Lower lobe of right lung (tissue), 2 donors: ENCODE data around the gene NCK2. TPM values are rescaled to one million over a fixed set of nuclear protein-coding genes. Genes with fewer than 3 reads are reported as not detected.

Experiments
- ATAC-seq, 2 donors: fragments of 200-7000 bp; cut with Tn5 transposase; one replicate each; pipeline ENCODE4 v1.9.1; 2020 to 2022; ENCODE audit warnings: mild to moderate bottlenecking in 2 of 2, moderate library complexity in 2 of 2
- DNase-seq: peaks from one replicate; pipeline ENCODE4 v3.0.0-alpha.2; 2020
- H3K27ac ChIP-seq: fragments of 200-600 bp; one replicate; pipeline ENCODE4 v1.8.0; 2022
- H3K27me3 ChIP-seq: fragments of 200-600 bp; one replicate; pipeline ENCODE4 v1.8.0; 2022; ENCODE audit warnings: low read depth
- H3K36me3 ChIP-seq: fragments of 200-600 bp; one replicate; pipeline ENCODE4 v1.8.0; 2022; ENCODE audit warnings: mild to moderate bottlenecking
- H3K4me1 ChIP-seq: fragments of 200-600 bp; one replicate; pipeline ENCODE4 v1.8.0; 2022
- H3K4me3 ChIP-seq: fragments of 200-600 bp; one replicate; pipeline ENCODE4 v1.8.0; 2022; ENCODE audit warnings: mild to moderate bottlenecking
- H3K9me3 ChIP-seq: fragments of 200-600 bp; one replicate; pipeline ENCODE4 v1.8.0; 2022
- CTCF ChIP-seq: fragments of 200-600 bp; IDR thresholded peaks from one replicate; pipeline ENCODE4 v1.8.0; 2022; ENCODE audit warnings: antibody characterized with exemption, mild to moderate bottlenecking
- intact Hi-C: fragments of 100-400 bp; cut with DNase I; formaldehyde crosslinking; loops from one replicate; pipeline ENCODE4 v1.11.0; 2022
- total RNA-seq: library from RNA; stranded (reverse); fragmentation: NEBNext Ultra II Directional; extraction: Animal tissue kit (Norgen Biotek cat#: 25700); gene quantifications from one replicate; pipeline ENCODE4 v1.2.1, GENCODE V29; 2021
- donor health status: DM: no; HTN: yes; CAD: no; lungs with severe emphysema.

NCK2 gene
- total RNA-seq, 1 donor from 2014 or later, result 36.7 TPM

GRCh38 chr2:105877945-105878344, 133.2 kb downstream of the NCK2 start:
- Histone ChIP-seq H3K4me3 (no peak overlapping the region), H3K27ac (no peak overlapping the region), H3K36me3 (peaks cover 10% of the 10 kb centered on the region), H3K4me1 (peaks cover 7% of the 10 kb centered on the region), H3K27me3 (no peaks in the 10 kb centered on the region), H3K9me3 (peaks cover 3% of the 10 kb centered on the region)
- intact Hi-C loops, result no loop called here
- DNase-seq, result no peak
- ATAC-seq, result no peak
- no peak for TF ChIP-seq CTCF

- Histone ChIP-seq H3K36me3 (peaks cover 10% of the 10 kb centered on the region), H3K4me3 (no peak overlapping the region), H3K27ac (no peak overlapping the region), H3K4me1 (peaks cover 7% of the 10 kb centered on the region), H3K9me3 (peaks cover 3% of the 10 kb centered on the region), H3K27me3 (no peaks in the 10 kb centered on the region)
- TF ChIP-seq CTCF, result no peak
- intact Hi-C loops, result no loop called here
- no peak for ATAC-seq
- DNase-seq, result no peak
Measured at GRCh38 chr2:105879106-105879802, 134.5 kb downstream of the NCK2 start.

- Histone ChIP-seq H3K27ac (no peak overlapping the region), H3K9me3 (peaks cover 3% of the 10 kb centered on the region), H3K4me3 (no peak overlapping the region), H3K27me3 (no peaks in the 10 kb centered on the region), H3K4me1 (peaks cover 13% of the 10 kb centered on the region), H3K36me3 (peaks cover 10% of the 10 kb centered on the region)
- DNase-seq, result no peak
- TF ChIP-seq CTCF, result no peak
- intact Hi-C loops, result no loop called here
- ATAC-seq, result no peak
Measured at GRCh38 chr2:105879803-105880300, 135.1 kb downstream of the NCK2 start.

- no peak overlapping the region for H3K27ac ChIP-seq
- TF ChIP-seq CTCF, result no peak
Measured at GRCh38 chr2:105880637-105881036, 135.9 kb downstream of the NCK2 start.

GRCh38 chr2:105881286-105882136, 136.8 kb downstream of the NCK2 start:
- TF ChIP-seq CTCF, result no peak
- DNase-seq (no peak), ATAC-seq (no peak)
- H3K27ac ChIP-seq, result no peak overlapping the region
- H3K36me3 ChIP-seq, result peaks cover 10% of the 10 kb centered on the region
- intact Hi-C loops, result no loop called here
- H3K4me3 ChIP-seq, result no peak overlapping the region
- peaks cover 28% of the 10 kb centered on the region for H3K4me1 ChIP-seq
- H3K27me3 ChIP-seq, result no peaks in the 10 kb centered on the region
- peaks cover 3% of the 10 kb centered on the region for H3K9me3 ChIP-seq

More at GRCh38 chr2:105880637-105881036, 135.9 kb downstream of the NCK2 start:
- Histone ChIP-seq H3K4me3 (no peak overlapping the region), H3K9me3 (peaks cover 3% of the 10 kb centered on the region), H3K4me1 (peaks cover 20% of the 10 kb centered on the region), H3K36me3 (peaks cover 10% of the 10 kb centered on the region), H3K27me3 (no peaks in the 10 kb centered on the region)
- intact Hi-C loops, result no loop called here
- no peak for ATAC-seq
- no peak for DNase-seq
